ENCODE data around the gene GLI3. TPM values are rescaled to one million over a fixed set of nuclear protein-coding genes. Genes with fewer than 3 reads are reported as not detected.
A peak's percentile ranks its signal among the peaks of the same experiment; 100 is the strongest.

The GLI3 gene
- total RNA-seq, 1 donor from 2014 or later = 57.0 TPM

- Mint-ChIP-seq H3K9me3 (ENCODE audit: unreplicated experiment) (no peaks in the 10 kb centered on the region), H3K4me1 (ENCODE audit: unreplicated experiment) (no peaks in the 10 kb centered on the region), H3K4me3 (ENCODE audit: unreplicated experiment) (no peak overlapping the region), H3K27me3 (ENCODE audit: unreplicated experiment) (no peaks in the 10 kb centered on the region), H3K27ac (ENCODE audit: unreplicated experiment) (no peak overlapping the region), H3K36me3 (ENCODE audit: unreplicated experiment) (peaks cover 4% of the 10 kb centered on the region)
- TF ChIP-seq, protein P1, sequence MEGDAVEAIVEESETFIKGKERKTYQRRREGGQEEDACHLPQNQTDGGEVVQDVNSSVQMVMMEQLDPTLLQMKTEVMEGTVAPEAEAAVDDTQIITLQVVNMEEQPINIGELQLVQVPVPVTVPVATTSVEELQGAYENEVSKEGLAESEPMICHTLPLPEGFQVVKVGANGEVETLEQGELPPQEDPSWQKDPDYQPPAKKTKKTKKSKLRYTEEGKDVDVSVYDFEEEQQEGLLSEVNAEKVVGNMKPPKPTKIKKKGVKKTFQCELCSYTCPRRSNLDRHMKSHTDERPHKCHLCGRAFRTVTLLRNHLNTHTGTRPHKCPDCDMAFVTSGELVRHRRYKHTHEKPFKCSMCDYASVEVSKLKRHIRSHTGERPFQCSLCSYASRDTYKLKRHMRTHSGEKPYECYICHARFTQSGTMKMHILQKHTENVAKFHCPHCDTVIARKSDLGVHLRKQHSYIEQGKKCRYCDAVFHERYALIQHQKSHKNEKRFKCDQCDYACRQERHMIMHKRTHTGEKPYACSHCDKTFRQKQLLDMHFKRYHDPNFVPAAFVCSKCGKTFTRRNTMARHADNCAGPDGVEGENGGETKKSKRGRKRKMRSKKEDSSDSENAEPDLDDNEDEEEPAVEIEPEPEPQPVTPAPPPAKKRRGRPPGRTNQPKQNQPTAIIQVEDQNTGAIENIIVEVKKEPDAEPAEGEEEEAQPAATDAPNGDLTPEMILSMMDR (IDR thresholded peaks at IDR 0.05) = peak; percentile 16
- no peak for DNase-seq (ENCODE audit: extremely low spot score, unreplicated experiment)
These were observed 121.2 kb downstream of the GLI3 start for GRCh38 chr7:42115795-42116194.

DNA sequence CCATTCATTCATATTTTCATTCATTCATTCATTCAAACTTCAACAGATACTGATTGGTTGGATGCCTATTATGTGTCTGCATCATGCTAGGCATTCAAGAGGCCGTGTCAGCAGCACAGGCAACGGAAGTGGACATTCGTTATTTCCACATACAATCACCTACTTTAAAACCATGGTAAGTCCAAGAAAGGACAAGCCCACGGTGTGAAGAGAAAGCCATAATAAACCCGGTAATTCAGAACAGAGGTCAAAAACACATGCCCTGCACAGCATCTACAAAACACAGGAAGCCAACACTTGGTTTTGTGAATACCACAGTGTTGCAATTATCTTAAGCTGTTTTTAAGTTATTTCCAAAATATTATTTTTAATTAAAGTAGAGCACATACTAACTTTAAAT is 126.7 kb downstream of the GLI3 start:
- H3K27ac Mint-ChIP-seq (ENCODE audit: unreplicated experiment) = no peak overlapping the region
- peaks cover 8% of the 10 kb centered on the region for H3K36me3 Mint-ChIP-seq (ENCODE audit: unreplicated experiment)
- H3K4me3 Mint-ChIP-seq (ENCODE audit: unreplicated experiment) = no peak overlapping the region
- no peaks in the 10 kb centered on the region for H3K27me3 Mint-ChIP-seq (ENCODE audit: unreplicated experiment)
- no peaks in the 10 kb centered on the region for H3K9me3 Mint-ChIP-seq (ENCODE audit: unreplicated experiment)
- peaks cover 38% of the 10 kb centered on the region for H3K4me1 Mint-ChIP-seq (ENCODE audit: unreplicated experiment)
- DNase-seq (ENCODE audit: extremely low spot score, unreplicated experiment) = no peak
- TF ChIP-seq, protein P1 (IDR thresholded peaks at IDR 0.05) = no peak

DNA sequence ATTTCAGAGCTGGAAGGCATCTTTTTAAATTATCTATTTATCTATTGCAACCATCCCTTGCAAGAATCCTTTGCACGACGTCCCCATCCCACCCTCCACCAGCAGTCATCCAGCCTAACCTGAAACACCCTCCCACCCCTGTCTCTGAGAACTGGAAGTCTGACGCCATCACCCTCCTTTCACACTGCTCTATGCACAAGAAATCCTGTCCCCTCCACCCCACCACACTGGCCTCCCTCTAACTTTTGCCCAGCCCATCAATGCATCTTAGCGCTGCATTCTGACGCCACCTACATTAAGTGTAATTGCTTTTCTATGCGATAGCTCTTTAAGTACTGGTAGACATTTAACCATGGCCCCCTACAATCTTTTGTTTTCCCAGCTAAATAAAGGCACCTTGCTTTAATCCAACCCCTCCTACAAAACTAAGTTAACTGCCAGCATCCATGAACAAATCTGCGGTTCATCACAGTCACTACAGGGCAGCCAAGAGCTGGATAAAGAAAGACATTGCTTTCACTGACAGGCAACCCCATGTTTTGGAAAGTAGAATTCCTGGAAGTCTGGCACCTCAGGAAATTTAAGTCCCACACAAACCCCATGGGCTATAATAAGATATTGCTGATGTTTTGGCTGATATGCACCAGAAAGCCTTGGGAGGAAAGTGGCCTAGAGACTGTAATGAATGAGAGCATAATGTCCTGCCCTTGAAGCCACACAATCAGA is 128.0 kb downstream of the GLI3 start:
- Mint-ChIP-seq H3K36me3 (ENCODE audit: unreplicated experiment) (peaks cover 9% of the 10 kb centered on the region), H3K4me3 (ENCODE audit: unreplicated experiment) (no peak overlapping the region), H3K9me3 (ENCODE audit: unreplicated experiment) (no peaks in the 10 kb centered on the region), H3K27me3 (ENCODE audit: unreplicated experiment) (no peaks in the 10 kb centered on the region), H3K27ac (ENCODE audit: unreplicated experiment) (no peak overlapping the region), H3K4me1 (ENCODE audit: unreplicated experiment) (peaks cover 39% of the 10 kb centered on the region)
- TF ChIP-seq, protein P1 (IDR thresholded peaks at IDR 0.05) = no peak
- no peak for DNase-seq (ENCODE audit: extremely low spot score, unreplicated experiment)

DNA sequence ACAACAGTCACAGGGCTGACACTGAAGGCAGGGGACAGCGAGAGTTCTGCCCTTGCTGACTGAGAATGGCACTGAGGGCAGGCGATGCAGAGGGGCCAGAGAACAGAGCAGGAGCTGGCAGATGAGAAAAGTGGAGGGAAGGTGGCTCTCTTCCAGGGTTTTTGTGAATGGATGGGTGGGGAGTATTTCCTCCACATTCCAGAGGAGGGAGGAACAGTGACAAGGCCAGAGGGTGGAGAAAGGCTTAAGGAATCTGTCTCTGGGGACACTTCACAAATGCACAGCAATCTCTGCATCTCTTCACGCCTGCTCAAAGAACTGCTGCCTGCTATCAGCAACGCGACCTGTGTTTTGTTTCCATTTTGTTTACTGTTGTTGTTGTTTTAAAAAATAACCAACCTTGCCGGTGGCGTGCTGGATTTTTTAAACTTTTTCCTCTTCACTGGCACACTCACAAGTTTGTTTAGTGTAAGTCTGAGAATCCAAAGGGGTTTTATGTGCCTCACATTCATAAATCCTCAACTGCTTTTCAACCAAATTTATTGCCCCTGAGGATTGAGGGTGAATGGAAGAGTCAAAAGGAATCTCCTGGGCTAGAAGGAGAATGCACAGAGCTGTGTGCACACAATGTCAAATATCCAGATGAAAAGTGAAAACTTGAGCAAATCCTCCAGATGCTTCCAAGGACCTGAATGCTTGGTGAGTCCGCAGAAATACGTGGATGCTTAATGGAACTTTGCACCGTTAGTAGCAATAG is 129.3 kb downstream of the GLI3 start:
- peaks cover 39% of the 10 kb centered on the region for H3K4me1 Mint-ChIP-seq (ENCODE audit: unreplicated experiment)
- H3K27me3 Mint-ChIP-seq (ENCODE audit: unreplicated experiment) = no peaks in the 10 kb centered on the region
- no peaks in the 10 kb centered on the region for H3K9me3 Mint-ChIP-seq (ENCODE audit: unreplicated experiment)
- H3K27ac Mint-ChIP-seq (ENCODE audit: unreplicated experiment) = peak overlapping the region; percentile 29
- H3K36me3 Mint-ChIP-seq (ENCODE audit: unreplicated experiment) = peaks cover 20% of the 10 kb centered on the region
- DNase-seq (ENCODE audit: extremely low spot score, unreplicated experiment) = no peak
- TF ChIP-seq, protein P1 (IDR thresholded peaks at IDR 0.05) = no peak
- peak overlapping the region; percentile 18 for H3K4me3 Mint-ChIP-seq (ENCODE audit: unreplicated experiment)

- Mint-ChIP-seq H3K27ac (ENCODE audit: unreplicated experiment) (no peak overlapping the region), H3K36me3 (ENCODE audit: unreplicated experiment) (peaks cover 24% of the 10 kb centered on the region), H3K27me3 (ENCODE audit: unreplicated experiment) (no peaks in the 10 kb centered on the region), H3K9me3 (ENCODE audit: unreplicated experiment) (no peaks in the 10 kb centered on the region), H3K4me3 (ENCODE audit: unreplicated experiment) (no peak overlapping the region), H3K4me1 (ENCODE audit: unreplicated experiment) (peaks cover 39% of the 10 kb centered on the region)
- DNase-seq (ENCODE audit: extremely low spot score, unreplicated experiment) = no peak
- TF ChIP-seq, protein P1 (IDR thresholded peaks at IDR 0.05) = no peak
These were observed 130.4 kb downstream of the GLI3 start for GRCh38 chr7:42106562-42106961.
